ENCODE results near the gene LRBA.

DNA sequence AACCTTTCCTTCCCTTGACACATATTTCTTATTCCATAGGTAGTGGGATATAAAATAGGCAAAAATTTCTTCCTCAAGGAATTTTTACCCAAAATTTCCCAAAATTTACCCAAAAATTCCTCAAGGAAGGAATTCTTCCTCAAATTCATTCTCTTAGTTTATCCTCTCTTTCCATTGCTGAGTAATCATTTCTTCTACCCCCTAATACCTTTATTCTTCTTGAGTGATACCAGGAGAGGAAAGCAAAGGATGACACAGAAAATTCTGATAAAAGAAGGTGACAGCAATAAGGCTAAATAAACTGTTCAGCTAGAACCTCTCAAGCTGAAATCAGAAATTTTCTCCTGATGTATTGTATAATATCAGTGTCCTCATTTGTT lies 624.6 kb downstream of the LRBA start:
- TF ChIP-seq, protein P1, sequence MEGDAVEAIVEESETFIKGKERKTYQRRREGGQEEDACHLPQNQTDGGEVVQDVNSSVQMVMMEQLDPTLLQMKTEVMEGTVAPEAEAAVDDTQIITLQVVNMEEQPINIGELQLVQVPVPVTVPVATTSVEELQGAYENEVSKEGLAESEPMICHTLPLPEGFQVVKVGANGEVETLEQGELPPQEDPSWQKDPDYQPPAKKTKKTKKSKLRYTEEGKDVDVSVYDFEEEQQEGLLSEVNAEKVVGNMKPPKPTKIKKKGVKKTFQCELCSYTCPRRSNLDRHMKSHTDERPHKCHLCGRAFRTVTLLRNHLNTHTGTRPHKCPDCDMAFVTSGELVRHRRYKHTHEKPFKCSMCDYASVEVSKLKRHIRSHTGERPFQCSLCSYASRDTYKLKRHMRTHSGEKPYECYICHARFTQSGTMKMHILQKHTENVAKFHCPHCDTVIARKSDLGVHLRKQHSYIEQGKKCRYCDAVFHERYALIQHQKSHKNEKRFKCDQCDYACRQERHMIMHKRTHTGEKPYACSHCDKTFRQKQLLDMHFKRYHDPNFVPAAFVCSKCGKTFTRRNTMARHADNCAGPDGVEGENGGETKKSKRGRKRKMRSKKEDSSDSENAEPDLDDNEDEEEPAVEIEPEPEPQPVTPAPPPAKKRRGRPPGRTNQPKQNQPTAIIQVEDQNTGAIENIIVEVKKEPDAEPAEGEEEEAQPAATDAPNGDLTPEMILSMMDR (IDR thresholded peaks at IDR 0.05): no peak
- TF ChIP-seq POLR2A (IDR thresholded peaks at IDR 0.05; ENCODE audit: low read depth): no peak
- TF ChIP-seq POLR2AphosphoS5 (IDR thresholded peaks at IDR 0.05): no peak
